GM10266 (cell line): Measurements from ENCODE around the gene FN1.

ENCODE experiments used
- DNase-seq: peaks from one replicate; pipeline ENCODE4 v3.0.0; 2012; ENCODE audit errors: extremely low spot score
- TF ChIP-seq, protein P1 (sequence below): IDR thresholded peaks from 2 replicates; pipeline ENCODE4 v1.5.1; 2012; ENCODE audit warnings: mild to moderate bottlenecking, low read depth; ENCODE audit not compliant: control insufficient read depth, insufficient read depth; ENCODE audit errors: missing control alignments

FN1 gene

DNA sequence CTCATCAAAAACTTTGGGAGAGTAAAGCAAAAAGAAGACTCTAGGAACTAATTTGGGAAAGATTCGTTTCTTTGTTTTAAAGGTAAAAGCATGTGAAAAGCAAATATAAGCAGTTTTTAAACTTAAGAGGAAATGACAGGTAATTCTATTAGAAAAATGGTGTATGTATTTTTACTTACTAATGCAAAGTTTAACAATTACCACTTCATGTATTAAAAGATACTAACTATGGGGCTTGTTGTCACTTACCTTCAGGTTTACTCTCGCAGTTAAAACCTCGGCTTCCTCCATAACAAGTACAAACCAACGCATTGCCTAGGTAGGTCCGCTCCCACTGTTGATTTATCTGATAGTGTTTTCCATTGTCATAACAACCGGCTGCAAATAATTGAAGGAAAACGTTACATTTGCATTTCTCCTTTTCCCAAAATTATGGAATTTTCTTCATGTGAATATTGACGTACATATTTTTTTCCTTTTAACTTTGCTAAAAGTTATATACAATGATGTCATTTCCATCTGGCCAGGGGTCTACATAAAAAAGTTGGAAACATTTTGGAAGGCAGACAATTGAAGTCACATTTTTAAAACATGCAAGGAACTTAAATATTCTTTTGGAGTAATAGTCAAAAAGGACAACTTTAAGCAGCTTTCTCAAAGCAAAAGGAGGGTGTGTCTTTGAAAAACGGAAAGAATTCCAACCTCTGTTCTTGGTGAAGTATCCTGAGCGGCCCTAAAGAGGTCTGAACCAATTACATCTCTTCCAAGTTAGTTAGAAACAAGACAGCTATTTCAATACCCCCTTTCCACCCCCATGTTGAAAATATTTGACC, 1.2 kb downstream of the FN1 start:
- DNase-seq = no peak
- TF ChIP-seq, protein P1, sequence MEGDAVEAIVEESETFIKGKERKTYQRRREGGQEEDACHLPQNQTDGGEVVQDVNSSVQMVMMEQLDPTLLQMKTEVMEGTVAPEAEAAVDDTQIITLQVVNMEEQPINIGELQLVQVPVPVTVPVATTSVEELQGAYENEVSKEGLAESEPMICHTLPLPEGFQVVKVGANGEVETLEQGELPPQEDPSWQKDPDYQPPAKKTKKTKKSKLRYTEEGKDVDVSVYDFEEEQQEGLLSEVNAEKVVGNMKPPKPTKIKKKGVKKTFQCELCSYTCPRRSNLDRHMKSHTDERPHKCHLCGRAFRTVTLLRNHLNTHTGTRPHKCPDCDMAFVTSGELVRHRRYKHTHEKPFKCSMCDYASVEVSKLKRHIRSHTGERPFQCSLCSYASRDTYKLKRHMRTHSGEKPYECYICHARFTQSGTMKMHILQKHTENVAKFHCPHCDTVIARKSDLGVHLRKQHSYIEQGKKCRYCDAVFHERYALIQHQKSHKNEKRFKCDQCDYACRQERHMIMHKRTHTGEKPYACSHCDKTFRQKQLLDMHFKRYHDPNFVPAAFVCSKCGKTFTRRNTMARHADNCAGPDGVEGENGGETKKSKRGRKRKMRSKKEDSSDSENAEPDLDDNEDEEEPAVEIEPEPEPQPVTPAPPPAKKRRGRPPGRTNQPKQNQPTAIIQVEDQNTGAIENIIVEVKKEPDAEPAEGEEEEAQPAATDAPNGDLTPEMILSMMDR = no peak

DNA sequence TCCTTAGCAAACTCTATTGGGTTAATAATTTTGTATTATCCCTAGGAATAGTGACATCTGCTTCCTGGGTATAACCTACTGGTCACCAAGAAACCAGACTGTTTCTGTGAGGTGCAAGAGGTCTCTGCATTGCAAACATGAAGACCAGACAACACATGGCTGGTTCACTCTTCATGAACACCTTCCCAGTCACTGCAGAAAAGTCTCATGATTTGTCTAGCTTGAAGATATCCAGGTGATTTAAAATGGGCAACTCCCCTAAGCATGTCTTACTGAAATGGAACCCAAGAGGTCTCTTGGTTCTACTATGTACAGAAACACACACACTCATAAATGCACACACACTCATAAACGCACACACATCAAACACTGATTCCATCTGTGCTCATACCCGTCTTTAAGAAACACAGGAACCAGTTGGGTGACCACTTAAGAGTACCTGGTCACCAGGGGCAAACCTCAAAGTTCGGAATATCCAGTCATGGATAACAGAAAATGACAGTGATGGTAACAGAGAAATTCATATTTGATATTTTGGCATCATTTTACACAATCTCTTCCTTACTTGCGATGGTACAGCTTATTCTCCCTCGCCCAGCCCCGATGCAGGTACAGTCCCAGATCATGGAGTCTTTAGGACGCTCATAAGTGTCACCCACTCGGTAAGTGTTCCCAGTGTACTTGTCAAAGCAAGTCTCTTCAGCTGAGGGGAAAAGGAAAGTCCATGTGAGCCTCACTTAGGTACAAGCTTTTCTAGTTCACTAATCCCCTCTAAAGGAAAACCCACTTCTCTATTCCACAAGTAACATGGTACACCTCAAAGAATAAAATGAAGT, 2.9 kb downstream of the FN1 start:
- TF ChIP-seq, protein P1 = no peak
- no peak for DNase-seq

DNA sequence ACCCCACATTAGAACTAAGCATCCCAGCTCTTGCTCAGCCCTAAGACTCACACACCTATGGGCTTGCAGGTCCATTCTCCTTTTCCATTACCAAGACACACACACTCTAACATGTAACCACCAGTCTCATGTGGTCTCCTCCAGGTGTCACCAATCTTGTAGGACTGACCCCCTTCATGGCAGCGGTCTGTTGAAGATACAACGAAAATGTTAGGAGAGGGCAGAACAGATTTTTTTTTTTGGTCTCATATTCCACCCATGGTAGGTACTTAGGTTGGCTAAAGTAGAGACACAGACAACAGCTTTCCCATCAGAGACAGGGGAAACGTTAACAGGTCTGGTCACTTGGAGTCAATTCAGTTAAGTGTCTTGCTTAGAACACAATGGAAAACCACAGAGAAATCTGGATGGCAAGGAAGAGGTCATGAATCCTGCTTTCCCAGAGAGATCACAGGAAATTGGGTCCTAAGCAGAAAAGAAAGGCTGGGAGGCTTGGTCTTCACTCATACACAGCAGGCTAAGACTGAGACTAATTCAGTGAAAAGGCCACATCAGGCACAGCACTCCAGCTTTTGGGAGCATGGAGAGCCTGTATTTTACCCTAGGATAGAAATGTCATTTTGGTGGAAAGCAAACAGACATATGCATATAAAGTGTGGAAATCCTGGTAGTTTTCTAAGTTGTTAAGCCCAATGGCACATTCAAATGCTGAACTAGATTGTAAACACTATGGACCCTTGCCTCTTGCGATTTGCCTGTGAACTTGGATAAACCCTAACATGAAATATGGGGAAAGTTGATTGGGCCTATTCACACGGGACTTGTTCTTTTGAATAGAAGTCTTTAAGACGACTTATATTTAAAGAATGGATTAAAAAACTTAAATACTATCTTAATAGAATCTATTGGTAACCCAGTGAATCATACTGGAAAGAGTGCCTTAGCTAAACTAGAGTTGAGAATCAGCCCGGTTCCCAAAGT, 3.8 kb downstream of the FN1 start:
- TF ChIP-seq, protein P1 = no peak
- no peak for DNase-seq

DNA sequence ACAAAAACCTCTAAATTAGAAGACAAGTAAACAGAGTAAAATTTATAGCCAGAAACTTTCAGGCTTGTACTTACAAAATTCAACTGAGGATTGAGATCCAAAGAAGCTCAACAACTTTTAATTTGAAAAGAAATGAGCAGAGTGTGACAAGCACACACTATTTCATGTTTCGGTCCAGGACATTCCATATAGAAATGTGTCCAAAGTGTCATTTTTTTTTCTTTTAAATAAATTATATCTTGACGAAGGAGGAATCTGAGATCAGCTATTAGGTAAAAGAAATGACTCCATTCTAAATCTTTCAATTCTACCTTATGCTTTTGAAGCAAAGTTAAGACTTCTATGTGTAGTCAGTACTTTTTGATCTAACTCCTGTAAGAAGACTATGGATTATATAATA, 4.6 kb downstream of the FN1 start:
- DNase-seq = no peak
- TF ChIP-seq, protein P1 = no peak

DNA sequence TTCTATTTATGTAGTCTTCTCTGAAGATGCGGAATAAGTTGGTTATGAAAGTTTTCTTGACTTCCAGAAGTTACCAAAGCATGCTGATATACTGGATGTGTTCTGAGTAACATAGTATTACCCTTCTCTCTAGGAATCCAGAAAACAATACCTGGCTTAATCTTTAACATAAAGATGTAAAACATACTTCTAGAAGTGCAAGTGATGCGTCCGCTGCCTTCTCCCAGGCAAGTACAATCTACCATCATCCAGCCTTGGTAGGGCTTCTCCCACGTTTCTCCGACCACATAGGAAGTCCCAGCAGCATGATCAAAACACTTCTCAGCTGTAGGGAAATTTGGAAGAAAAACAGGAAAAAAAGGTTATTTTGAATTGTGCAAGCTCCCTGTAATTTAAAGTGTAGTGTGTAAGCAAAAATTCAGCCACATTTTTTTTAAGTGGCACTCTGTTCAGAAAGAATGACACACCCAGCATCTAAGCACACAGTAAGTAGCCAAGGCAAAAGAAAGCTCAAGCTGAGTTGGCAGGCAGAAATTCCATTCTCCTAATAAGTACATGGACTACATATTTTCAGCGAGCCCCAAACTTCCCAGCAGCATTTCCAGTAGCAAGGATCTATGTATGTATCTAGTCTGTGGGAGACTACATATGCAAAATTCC, 5.2 kb downstream of the FN1 start:
- no peak for DNase-seq
- TF ChIP-seq, protein P1 = no peak

DNA sequence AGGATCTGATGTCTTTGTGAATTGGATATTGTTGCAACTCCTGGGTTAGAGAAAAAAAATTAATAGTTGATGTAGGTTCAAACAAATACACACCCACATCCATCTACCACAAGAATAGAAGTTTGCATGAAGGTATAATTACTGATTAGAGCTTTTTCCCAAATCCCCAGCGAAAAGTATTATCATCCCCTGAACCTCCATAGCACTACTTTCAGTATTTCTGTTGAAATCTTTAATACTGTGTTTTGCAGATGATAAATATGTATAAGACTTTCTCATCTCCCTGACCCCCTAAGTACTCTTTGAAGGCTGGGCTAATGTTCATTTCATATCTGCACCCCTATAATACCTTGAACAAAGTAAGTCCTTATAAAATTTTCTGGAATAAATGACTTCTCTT, 6.4 kb downstream of the FN1 start:
- DNase-seq = no peak
- TF ChIP-seq, protein P1 = no peak
